ENCODE data around the gene SMU1.

- TF ChIP-seq CTCF (conservative IDR thresholded peaks at IDR 0.05; ENCODE audit: low read length) (no peak), EZH2phosphoT487 (IDR thresholded peaks at IDR 0.05; ENCODE audit: borderline replicate concordance, low read depth, low read length) (no peak)
Measured at GRCh38 chr9:33076046-33077004, at the start of gene SMU1.

Measured in OCI-LY7 (cell line).